IMR-90 (cell line): ENCODE data around the gene PRKCE.

ENCODE experiments used
- BHLHE40 ChIP-seq: fragments of 150-350 bp; IDR thresholded peaks from 2 replicates; pipeline ENCODE4 v1.6.1; 2016; ENCODE audit warnings: mild to moderate bottlenecking, low read depth, low read length
- CEBPB ChIP-seq: IDR thresholded peaks from 2 replicates; pipeline ENCODE4 v1.6.1; 2012; ENCODE audit warnings: low read depth, low read length, improper control_type of control experiment
- FOS ChIP-seq: fragments of 150-350 bp; IDR thresholded peaks from 2 replicates; pipeline ENCODE4 v1.6.1; 2016; ENCODE audit warnings: low read depth, low read length
- MAFK ChIP-seq: IDR thresholded peaks from 2 replicates; pipeline ENCODE4 v1.6.1; 2012; ENCODE audit warnings: low read depth, low read length, improper control_type of control experiment
- MXI1 ChIP-seq: IDR thresholded peaks from 2 replicates; pipeline ENCODE4 v1.6.1; 2012; ENCODE audit warnings: low read depth, mild to moderate bottlenecking, low read length, moderate library complexity, borderline replicate concordance
- NFE2L2 ChIP-seq: fragments of 150-350 bp; IDR thresholded peaks from 2 replicates; pipeline ENCODE4 v1.6.1; 2016; ENCODE audit warnings: low read depth, mild to moderate bottlenecking, low read length
- POLR2A ChIP-seq: IDR thresholded peaks from 2 replicates; pipeline ENCODE4 v1.6.1; 2012; ENCODE audit warnings: mild to moderate bottlenecking, low read depth, low read length
- RAD21 ChIP-seq: IDR thresholded peaks from 2 replicates; pipeline ENCODE4 v1.6.1; 2012; ENCODE audit warnings: low read length, improper control_type of control experiment
- SMC3 ChIP-seq: fragments of 150-350 bp; IDR thresholded peaks from 2 replicates; pipeline ENCODE4 v1.6.1; 2016; ENCODE audit warnings: low read depth, mild to moderate bottlenecking, antibody characterized with exemption, low read length, moderate library complexity
- TF ChIP-seq, protein P1 (sequence below): conservative IDR thresholded peaks from 2 replicates; pipeline ENCODE4 v1.5.1; 2012; ENCODE audit warnings: mild to moderate bottlenecking, low read depth, low read length, improper control_type of control experiment
- TF ChIP-seq, protein P2 (sequence below): fragments of 150-350 bp; IDR thresholded peaks from 2 replicates; pipeline ENCODE4 v1.6.1; 2016; ENCODE audit warnings: low read depth, mild to moderate bottlenecking, low read length, moderate library complexity, borderline replicate concordance
- TF ChIP-seq, protein P3 (sequence below): fragments of 150-350 bp; IDR thresholded peaks from 2 replicates; pipeline ENCODE4 v1.6.1; 2017; ENCODE audit warnings: mild to moderate bottlenecking, antibody characterized with exemption, low read length, low read depth

DNA sequence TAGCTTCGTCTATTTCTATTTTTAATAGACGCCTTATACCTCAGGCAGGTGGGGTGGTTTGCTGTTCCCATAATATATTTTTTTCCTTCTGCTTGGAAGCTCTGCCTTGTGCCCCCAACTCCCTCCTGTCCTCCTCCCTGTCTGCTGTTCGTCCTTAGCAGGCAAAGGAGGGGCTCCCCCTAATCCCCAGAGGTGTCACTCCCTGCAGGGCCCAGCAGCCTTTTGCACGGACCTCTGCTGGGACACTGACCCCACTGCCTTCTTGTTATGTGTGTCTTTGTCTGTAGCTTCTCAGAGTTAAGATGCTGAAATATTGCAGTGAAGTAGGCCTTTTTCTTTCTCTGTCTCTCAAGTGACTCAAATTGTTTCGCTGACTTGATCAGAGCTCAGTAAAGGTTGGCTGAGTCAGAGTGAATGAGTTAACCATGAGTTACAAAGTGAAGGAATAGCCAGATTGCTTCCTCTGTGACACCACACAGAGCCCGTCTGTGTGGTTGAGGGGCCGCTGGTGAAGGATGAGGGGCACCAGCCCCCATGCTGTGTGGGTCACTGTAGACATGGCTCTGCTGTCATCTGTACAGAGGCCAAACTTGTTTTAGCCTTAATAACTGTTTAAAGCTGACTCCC, 47.7 kb downstream of the PRKCE start:
- TF ChIP-seq, protein P1, sequence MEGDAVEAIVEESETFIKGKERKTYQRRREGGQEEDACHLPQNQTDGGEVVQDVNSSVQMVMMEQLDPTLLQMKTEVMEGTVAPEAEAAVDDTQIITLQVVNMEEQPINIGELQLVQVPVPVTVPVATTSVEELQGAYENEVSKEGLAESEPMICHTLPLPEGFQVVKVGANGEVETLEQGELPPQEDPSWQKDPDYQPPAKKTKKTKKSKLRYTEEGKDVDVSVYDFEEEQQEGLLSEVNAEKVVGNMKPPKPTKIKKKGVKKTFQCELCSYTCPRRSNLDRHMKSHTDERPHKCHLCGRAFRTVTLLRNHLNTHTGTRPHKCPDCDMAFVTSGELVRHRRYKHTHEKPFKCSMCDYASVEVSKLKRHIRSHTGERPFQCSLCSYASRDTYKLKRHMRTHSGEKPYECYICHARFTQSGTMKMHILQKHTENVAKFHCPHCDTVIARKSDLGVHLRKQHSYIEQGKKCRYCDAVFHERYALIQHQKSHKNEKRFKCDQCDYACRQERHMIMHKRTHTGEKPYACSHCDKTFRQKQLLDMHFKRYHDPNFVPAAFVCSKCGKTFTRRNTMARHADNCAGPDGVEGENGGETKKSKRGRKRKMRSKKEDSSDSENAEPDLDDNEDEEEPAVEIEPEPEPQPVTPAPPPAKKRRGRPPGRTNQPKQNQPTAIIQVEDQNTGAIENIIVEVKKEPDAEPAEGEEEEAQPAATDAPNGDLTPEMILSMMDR: no peak
- no peak for TF ChIP-seq POLR2A
- peak; percentile 37; the same call in 1 of the 2 replicates for TF ChIP-seq CEBPB
- TF ChIP-seq, protein P2, sequence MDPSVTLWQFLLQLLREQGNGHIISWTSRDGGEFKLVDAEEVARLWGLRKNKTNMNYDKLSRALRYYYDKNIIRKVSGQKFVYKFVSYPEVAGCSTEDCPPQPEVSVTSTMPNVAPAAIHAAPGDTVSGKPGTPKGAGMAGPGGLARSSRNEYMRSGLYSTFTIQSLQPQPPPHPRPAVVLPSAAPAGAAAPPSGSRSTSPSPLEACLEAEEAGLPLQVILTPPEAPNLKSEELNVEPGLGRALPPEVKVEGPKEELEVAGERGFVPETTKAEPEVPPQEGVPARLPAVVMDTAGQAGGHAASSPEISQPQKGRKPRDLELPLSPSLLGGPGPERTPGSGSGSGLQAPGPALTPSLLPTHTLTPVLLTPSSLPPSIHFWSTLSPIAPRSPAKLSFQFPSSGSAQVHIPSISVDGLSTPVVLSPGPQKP: no peak
- TF ChIP-seq, protein P3, sequence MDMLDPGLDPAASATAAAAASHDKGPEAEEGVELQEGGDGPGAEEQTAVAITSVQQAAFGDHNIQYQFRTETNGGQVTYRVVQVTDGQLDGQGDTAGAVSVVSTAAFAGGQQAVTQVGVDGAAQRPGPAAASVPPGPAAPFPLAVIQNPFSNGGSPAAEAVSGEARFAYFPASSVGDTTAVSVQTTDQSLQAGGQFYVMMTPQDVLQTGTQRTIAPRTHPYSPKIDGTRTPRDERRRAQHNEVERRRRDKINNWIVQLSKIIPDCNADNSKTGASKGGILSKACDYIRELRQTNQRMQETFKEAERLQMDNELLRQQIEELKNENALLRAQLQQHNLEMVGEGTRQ: no peak
- peak; percentile 56; the same call in 1 of the 2 replicates for TF ChIP-seq NFE2L2
- TF ChIP-seq MAFK: peak; percentile 67
- TF ChIP-seq SMC3: no peak
- no peak for TF ChIP-seq BHLHE40
- TF ChIP-seq MXI1: no peak
- TF ChIP-seq RAD21: peak; percentile 10; the same call in 1 of the 2 replicates
- 0 out of 2 replicates have a peak, but pooled peaks have one; percentile 36 for TF ChIP-seq FOS
